Hepatic stellate cell (primary cell): ENCODE data around the gene AUTS2.
"Not testable (repeated sequence)": the region's sequence is repeated elsewhere in the genome, so short reads cannot be mapped to it uniquely, and the experiment has no call there.

Source experiments
- DNase-seq: peaks from one replicate; pipeline ENCODE4 v3.0.0; 2011; ENCODE audit warnings: low spot score

The AUTS2 gene

GRCh38 chr7:69761290-69761922 is 163.1 kb downstream of the AUTS2 start:
- DNase-seq, result no peak

GRCh38 chr7:69762821-69763352 is 164.6 kb downstream of the AUTS2 start:
- no peak for DNase-seq

- no peak for DNase-seq
Observed at GRCh38 chr7:69763513-69763912, 165.2 kb downstream of the AUTS2 start.

- DNase-seq, result no peak
Observed at GRCh38 chr7:69764147-69764546, 165.9 kb downstream of the AUTS2 start.

- no peak for DNase-seq
Observed at GRCh38 chr7:69764681-69765080, 166.4 kb downstream of the AUTS2 start.

GRCh38 chr7:69765879-69766278 is 167.6 kb downstream of the AUTS2 start:
- DNase-seq, result no peak

- no peak for DNase-seq
Observed at GRCh38 chr7:69768986-69769595, 170.8 kb downstream of the AUTS2 start.

- DNase-seq, result no peak
Observed at GRCh38 chr7:69769826-69770225, 171.6 kb downstream of the AUTS2 start.

- no peak for DNase-seq
Observed at GRCh38 chr7:69770613-69771012, 172.3 kb downstream of the AUTS2 start.

GRCh38 chr7:69772718-69773436 is 174.6 kb downstream of the AUTS2 start:
- no peak for DNase-seq

- DNase-seq, result no peak
Observed at GRCh38 chr7:69773535-69774225, 175.4 kb downstream of the AUTS2 start.

- no peak for DNase-seq
Observed at GRCh38 chr7:69775231-69775771, 177.0 kb downstream of the AUTS2 start.

GRCh38 chr7:69776611-69777010 is 178.3 kb downstream of the AUTS2 start:
- DNase-seq, result no peak

GRCh38 chr7:69778138-69778537 is 179.9 kb downstream of the AUTS2 start:
- no peak for DNase-seq

GRCh38 chr7:69780379-69780778 is 182.1 kb downstream of the AUTS2 start:
- no peak for DNase-seq

GRCh38 chr7:69781412-69781846 is 183.2 kb downstream of the AUTS2 start:
- DNase-seq, result no peak

- DNase-seq, result no peak
Observed at GRCh38 chr7:69782917-69783684, 184.8 kb downstream of the AUTS2 start.

- not testable (repeated sequence) for DNase-seq
Observed at GRCh38 chr7:69786130-69786529, 187.9 kb downstream of the AUTS2 start.

- DNase-seq, result no peak
Observed at GRCh38 chr7:69786730-69787395, 188.6 kb downstream of the AUTS2 start.

GRCh38 chr7:69787736-69788431 is 189.6 kb downstream of the AUTS2 start:
- DNase-seq, result no peak
